Choroid plexus epithelial cell (primary cell): ENCODE data around the gene NPEPL1.
"Not testable (repeated sequence)": the region's sequence is repeated elsewhere in the genome, so short reads cannot be mapped to it uniquely, and the experiment has no call there.

Experiments used
- DNase-seq: peaks from one replicate; pipeline ENCODE4 v3.0.0-alpha.2; 2010; ENCODE audit warnings: low read depth
- H3K4me3 ChIP-seq: 2 replicates; pipeline ENCODE4 v1.5.1; 2011; ENCODE audit warnings: low read depth, mild to moderate bottlenecking, control low read depth, low read length, moderate library complexity
- CTCF ChIP-seq: conservative IDR thresholded peaks from 2 replicates; pipeline ENCODE4 v1.5.1; 2011; ENCODE audit warnings: low read depth, mild to moderate bottlenecking, control low read depth, inconsistent platforms, low read length, moderate library complexity

The NPEPL1 gene

GRCh38 chr20:58747211-58747610, 54.6 kb downstream of the NPEPL1 start:
- TF ChIP-seq CTCF, result no peak
- H3K4me3 ChIP-seq, result no peak overlapping the region
- no peak for DNase-seq

- no peak overlapping the region for H3K4me3 ChIP-seq
- no peak for TF ChIP-seq CTCF
- DNase-seq, result no peak
These were observed 56.0 kb downstream of the NPEPL1 start for GRCh38 chr20:58748618-58749017.

GRCh38 chr20:58749098-58749769, 56.6 kb downstream of the NPEPL1 start:
- no peak for TF ChIP-seq CTCF
- H3K4me3 ChIP-seq, result no peak overlapping the region
- DNase-seq, result no peak

GRCh38 chr20:58749979-58750378, 57.4 kb downstream of the NPEPL1 start:
- no peak overlapping the region for H3K4me3 ChIP-seq
- DNase-seq, result no peak
- no peak for TF ChIP-seq CTCF

GRCh38 chr20:58750706-58751105, 58.1 kb downstream of the NPEPL1 start:
- H3K4me3 ChIP-seq, DNase-seq: not testable (repeated sequence)

GRCh38 chr20:58751979-58752378, 59.4 kb downstream of the NPEPL1 start:
- no peak for DNase-seq
- no peak overlapping the region for H3K4me3 ChIP-seq
- no peak for TF ChIP-seq CTCF

- H3K4me3 ChIP-seq, result no peak overlapping the region
- no peak for DNase-seq
- no peak for TF ChIP-seq CTCF
These were observed 60.0 kb downstream of the NPEPL1 start for GRCh38 chr20:58752565-58752964.
